ENCODE results near the gene CREB3L4.

DNA sequence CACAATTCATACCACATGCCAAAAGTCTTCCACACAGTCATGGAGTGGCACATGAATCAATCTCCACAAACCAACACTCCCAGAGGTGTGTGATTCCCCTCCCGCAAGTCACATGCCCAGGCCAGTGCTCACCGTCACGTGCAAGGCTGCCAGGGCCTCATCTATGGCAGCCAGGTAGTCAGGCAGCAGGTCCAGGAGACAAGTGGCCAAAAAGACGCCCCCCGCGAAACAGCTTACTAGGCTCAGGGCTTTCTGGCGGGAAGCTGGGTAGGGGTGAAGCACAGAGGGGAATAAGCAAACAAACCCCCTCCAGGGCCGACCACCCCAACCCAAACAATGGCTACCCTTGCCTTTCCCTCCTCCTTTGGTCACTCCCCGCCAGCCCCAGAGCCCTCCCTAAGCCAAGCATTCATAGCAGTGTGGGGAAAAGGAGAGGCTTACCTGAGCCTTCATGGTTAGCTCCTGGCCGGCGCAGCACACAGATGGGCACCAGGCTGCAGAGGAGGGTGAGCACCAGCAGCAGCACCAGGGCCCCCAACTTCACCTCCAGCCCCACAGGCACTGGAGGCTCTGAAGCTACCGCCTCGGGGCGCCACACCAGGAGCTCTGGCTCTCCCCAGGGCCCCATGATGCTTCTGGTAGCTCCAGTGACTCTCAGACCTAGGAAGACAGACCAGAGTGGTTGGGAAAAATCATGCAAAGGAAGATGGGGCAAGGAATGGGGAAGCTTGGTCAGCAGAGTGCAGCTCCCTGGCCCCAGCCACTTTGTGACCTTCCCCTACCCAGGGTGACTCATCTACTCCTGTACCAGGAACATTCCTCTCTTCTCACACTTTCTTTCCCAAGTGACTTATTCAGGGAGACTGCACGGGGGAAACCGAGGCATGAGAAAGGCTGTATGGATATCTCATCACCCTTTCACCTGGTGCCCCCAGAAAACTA, 5.3 kb upstream of the CREB3L4 start:
- TF ChIP-seq POLR2A (IDR thresholded peaks at IDR 0.05; ENCODE audit: low read depth, low read length): no peak
- TF ChIP-seq SPI1 (IDR thresholded peaks at IDR 0.05; ENCODE audit: low read depth, low read length): no peak
- TF ChIP-seq POLR2AphosphoS5 (IDR thresholded peaks at IDR 0.05; ENCODE audit: low read depth, low read length): no peak
- no peak for TF ChIP-seq TAF1 (IDR thresholded peaks at IDR 0.05; ENCODE audit: low read depth, low read length)
- no peak for TF ChIP-seq PAX5 (IDR thresholded peaks at IDR 0.05; ENCODE audit: insufficient read depth, low read length, severe bottlenecking)

All from GM12891 (cell line).